HG02840 (cell line): ENCODE data around the gene PDGFRA.
A peak's percentile ranks its signal among the peaks of the same experiment; 100 is the strongest.
"Not testable (repeated sequence)": the region's sequence is repeated elsewhere in the genome, so short reads cannot be mapped to it uniquely, and the experiment has no call there.

Experiments
- ATAC-seq: cut with Tn5 transposase; IDR thresholded peaks from one replicate; pipeline ENCODE4 v1.9.1; 2021; ENCODE audit warnings: mild to moderate bottlenecking, moderate library complexity, moderate number of reproducible peaks; ENCODE audit not compliant: unreplicated experiment, low FRiP score

The PDGFRA gene

DNA sequence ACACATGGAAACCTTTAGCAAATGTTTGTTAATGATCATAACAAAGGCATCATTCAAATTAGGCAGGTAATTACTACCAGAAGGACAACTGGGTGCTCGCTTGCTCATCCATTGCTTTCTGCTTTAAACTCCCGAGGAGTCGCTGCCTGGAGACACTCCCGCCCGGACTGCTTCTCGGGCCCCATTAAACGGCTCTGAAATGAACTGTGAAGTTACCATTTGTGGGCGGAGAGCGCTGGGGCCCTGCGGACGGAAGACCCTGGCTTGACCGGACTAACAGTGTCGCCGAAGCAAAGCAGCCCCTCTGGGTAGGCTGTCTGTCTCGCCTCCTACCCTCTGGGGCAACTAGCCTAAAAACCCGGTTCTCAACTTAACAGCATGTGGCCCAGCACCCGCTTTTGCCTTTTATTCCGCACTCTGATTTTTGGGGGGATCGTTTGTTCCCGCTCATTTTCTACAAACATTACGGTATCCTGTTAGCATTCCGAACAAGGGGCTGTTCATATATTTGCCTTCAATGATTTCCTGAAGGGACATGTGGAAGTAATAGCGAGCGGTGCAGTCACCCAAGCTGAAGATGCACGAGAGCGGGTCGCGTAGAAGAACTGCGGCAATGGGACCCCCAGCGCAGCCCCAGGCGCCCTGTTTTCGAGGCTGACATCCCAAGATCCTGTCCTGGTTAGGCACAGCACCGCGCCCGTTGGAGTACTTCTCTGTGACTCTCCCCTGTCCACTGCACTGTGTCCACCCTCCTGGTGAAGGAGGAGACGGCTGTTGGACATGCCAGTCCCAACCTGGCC, 1.6 kb upstream of the PDGFRA start:
- no peak for ATAC-seq

DNA sequence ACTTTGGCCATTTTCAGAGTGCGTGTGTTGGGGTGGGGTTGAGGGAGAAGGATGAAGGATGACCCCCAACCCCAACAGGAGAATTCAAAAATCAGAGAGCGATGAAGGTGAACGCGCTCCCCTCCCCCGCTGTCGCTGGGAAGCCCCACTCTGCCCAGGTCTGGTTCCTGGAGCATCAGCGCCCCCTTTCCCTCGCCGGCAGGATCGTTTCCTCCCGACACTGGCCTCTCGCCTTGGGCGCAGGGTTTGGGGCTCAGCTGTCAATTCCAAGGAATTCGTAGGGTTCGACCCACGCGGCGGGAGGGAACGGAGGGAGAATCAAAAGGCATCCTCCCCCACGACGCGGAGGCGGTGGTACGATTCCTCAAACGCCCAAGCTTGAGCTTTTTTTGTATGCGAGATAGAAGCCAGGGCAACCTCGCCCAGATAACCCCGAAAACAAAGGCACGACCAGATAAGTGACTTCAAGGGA, 1.0 kb upstream of the PDGFRA start:
- ATAC-seq, result no peak

DNA sequence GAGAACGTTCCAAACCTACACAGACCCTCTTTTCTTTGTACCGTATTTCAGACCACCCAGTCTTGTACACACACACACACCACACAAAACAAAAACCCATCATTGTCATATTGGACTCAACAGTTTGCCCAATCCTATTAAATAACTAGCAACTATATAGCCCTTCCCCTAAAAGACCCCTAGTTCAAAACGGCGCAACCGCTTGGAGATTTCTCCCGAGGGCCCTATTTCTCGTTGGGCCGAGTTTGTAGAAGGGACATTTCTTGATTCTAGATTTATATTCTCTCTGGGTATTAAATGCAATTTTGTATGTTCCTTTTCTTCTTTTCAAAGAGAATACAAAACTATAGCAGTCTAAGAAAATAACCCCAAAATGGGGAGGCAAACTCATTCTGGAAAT, 547 bp upstream of the PDGFRA start:
- no peak for ATAC-seq

DNA sequence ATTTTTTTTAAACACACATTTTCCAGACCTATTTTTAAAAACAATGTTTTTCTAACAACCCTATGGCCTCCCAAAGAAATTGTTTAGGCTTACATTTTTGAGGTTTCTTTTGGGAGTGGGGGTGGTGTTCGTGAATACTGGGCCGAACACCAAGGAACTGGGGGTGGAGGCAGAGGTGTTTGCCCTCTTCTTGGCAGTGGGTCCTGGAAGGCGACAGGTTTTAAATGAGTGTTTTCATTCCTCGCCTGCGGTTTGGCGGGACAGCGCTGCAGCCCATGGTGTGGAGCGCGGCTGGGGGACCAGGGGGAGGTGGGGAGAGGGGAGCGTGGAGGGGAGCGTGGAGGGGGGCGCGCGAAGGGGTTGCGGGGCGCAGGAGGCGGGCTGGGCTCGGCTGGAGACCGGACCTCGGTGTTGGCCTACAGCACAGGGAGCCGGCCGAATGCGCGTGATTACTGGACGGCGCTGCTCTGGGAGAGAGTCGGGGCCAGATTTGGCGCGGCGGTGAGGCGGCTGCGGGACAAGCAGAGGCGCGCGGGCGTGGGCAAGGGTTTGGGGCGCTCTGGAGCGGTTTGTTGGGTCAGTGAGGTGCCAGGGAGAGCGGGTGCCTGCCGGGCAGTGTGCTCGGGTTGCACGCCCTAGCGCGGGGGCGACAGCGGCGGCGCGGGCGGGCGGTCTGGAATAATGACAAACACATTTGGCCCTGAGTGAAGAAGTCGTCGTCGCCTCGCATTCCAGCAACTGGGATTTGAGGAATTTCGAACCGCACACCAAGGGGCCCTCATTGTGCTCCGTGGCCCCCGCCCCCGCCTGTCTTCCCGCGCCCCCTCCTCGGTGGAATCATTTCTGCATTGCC, 764 bp downstream of the PDGFRA start:
- no peak for ATAC-seq

DNA sequence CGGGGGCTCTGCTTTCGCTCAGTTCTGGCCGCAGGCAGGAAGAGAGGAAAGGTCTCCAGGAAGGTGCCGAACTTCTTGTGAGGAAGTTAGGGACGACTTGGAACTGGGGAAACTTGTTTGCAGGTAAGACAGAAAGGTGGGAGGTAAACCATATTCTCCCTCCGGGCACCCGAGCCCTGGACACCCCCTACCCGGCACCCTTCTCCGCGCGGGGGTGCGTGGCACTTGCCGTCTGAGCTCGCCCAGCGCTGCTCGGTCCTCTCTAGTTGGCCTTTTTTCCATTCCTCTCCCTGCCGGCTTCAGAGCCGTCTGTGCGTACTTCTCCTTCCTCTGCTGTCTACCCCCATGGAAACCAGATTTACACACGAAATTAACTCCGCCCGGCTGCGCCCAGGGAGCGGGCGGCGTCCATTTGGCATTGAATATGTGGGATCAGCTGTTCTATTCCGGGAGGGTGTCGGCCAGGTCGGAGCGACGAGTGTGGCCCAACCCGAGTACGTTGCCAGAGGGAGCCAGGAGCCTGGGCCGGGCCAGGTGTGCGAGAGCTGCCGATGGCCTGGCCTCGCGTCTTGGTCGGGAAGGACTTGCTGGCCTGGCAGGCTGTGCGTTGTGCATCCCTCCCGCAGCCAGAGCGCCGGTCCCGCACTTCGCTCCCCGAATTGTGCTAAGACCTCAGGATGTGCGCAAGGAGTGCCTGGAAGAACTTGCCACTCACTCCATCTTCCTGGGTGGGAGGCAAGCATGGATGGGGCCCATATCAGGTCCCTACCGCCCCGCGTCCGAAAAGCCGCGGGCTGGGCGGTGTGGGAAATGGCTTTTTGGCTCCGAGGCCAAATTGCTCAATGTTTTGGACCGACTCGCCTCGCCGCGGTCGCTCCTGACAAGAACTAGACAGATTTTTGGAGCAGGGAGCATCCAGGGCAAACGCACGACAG, 1.7 kb downstream of the PDGFRA start:
- ATAC-seq, result no peak

DNA sequence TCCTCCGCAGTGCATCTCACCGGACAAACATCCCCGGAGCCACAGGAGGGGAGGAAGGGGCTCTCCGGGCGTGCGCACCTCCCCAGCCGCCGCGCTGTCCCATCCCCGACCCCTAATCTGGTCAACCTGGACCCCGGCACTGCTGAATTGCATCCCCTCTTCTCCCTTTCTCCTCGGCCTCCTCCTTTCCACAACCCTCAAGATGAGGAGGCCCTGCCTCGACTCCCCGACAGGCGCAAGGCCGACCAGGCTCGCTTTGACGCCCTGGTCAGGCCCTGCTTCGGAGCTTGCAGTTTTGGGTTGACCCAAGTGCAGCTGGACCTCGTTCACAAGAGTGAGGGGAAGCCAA, 2.3 kb downstream of the PDGFRA start:
- no peak for ATAC-seq

DNA sequence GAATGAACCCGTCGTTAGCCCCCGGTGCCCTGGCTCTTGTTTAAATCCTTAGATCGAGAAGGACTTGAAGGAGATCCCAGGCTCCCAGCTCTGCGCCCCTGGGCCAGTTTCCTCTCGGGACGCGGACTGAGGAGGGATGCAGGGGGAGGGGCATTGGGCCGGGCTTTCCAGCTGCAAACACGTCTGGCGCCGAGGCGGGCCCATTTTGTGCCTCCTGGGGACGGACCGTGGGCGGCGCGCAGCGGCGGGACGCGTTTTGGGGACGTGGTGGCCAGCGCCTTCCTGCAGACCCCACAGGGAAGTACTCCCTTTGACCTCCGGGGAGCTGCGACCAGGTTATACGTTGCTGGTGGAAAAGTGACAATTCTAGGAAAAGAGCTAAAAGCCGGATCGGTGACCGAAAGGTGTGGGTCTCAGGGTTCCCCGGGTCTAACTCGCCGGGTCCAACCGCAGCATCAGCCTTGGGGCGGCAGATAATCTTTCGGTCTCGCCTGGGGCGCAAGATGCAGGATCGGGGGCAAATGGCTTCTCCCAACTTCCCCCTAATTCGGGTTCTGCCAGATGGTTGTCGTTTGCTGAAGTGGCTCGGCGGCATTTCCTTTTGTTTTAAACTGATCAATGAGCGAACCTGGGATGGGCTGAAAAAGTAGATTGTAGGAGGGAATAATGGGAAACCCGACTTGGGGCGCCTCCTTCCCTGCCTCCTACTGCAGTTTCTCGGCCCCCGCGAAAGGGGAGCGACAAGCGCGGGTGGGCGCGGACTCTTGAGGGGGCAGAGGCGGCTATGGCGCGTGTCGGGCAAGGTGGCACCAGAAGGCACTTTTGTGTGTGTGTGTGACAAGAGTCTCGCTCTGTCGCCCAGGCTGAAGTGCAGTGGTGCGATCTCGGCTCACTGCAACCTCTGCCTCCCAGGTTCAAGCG, 2.9 kb downstream of the PDGFRA start:
- ATAC-seq, result no peak

- peak; percentile 78 for ATAC-seq
Measured at GRCh38 chr4:54233277-54233696, 4.2 kb downstream of the PDGFRA start.

DNA sequence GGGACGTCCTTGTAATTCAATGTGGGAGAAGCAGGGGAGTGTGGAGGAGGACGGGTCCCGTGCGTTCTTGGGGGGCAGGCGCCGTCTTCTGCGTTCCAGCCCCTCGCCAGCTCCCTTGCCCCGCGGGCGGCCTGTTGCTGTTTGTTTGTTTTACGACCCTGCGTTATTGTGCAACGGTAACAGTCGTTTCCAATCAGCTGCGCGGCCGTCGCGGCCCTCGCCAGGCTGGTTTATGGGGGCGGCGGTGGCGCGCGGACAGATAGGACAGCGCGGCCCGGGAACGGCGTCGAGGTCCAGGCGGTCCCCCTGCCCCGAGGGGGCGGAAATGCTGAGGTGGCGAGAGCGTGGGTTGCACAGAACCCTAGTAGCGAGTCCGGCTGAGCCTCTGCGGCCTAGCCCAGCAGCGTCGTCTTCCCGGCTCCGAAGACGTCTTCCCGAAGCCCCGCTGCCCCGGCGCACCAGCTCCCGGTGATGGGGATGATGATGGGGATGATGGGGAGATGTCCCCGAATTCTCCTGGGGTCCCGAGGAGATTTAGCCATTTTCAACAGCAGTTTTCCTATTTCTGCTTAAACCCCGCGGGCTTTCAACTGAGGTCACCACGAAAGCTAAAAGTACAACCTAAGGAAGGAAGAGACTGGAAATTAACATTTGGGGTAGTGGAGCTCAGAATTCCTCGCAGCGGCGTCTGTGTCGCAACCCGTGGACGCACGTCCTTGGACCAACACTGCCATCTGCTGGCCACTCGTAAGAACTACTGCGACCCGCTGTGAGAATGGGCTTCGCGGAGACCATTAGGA, 4.8 kb downstream of the PDGFRA start:
- ATAC-seq, result peak; percentile 10

- no peak for ATAC-seq
Measured at GRCh38 chr4:54234497-54235205, 5.6 kb downstream of the PDGFRA start.

GRCh38 chr4:54236316-54236715, 7.2 kb downstream of the PDGFRA start:
- ATAC-seq, result not testable (repeated sequence)

DNA sequence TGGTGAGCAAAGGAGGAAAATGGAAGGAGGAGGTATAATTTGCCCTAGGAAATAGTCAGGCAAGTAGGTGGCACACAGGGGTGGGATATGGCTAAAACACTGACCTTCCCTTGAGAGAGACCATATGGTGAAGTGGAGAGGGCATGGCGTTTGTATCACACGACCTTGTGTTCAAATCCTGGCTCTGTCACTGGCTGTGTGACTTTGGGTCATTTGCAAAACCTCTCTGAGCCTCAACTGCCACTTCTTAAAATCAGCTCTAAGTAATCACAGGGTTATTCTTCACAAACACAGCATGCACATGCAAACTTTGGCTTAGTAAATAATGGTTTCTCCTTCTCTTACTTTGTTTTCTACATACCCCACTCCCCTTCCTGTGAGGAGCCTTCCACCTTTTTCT, 8.7 kb downstream of the PDGFRA start:
- no peak for ATAC-seq

DNA sequence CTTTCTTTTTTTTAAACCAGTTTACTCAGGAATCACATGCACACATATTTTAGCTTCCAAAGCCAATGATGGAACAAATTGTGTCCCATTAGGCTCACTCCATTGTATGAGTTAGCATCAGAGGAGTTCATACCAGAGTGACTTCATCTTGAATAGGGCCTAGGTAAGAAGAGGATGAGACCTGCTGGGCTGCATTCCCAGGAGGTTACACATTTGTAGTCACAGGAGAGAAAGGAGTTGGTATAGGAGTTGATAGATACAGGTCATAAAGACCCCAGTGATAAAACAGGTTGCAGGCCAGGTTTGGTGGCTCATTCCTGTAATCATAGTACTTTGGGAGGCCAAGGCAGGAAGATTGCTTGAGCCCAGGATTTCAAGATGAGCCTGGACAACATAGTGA, 9.3 kb downstream of the PDGFRA start:
- no peak for ATAC-seq

DNA sequence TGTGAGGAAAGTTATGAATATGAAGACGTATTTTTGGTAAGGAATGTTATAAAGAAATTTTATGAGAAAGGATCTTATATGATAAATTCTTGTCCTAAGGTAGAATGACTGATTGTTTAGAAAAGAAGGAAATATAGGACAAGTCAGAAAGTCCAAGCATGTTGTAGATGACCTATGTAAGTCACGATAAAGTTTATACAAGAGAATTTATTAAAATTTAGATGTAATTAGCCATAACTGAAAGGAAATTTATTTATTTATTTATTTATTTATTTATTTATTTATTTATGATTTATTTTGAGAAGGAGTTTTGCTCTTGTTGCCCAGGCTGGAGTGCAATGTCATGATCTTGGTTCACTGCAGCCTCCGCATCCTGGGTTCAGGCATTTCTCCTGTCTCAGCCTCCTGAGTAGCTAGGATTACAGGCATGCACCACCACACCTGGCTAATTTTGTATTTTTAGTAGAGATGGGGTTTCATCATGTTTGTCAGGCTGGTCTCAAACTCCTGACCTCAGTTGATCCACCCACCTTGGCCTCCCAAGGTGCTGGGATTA, 12.3 kb downstream of the PDGFRA start:
- not testable (repeated sequence) for ATAC-seq

DNA sequence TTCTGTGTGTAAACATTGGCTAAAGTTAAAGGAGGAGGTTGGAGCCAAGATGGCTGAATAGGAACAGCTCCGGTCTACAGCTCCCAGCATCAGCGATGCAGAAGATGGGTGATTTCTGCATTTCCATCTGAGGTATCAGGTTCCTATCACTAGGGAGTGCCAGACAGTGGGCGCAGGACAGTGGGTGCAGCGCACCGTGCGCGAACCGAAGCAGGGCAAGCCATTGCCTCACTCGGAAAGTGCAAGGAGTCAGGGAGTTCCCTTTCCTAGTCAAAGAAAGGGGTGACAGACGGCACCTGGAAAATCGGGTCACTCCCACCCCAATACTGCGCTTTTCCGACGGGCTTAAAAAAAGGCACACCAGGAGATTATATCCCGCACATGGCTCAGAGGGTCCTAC, 14.4 kb downstream of the PDGFRA start:
- ATAC-seq, result not testable (repeated sequence)

- ATAC-seq, result not testable (repeated sequence)
Measured at GRCh38 chr4:54252312-54252711, 23.2 kb downstream of the PDGFRA start.

DNA sequence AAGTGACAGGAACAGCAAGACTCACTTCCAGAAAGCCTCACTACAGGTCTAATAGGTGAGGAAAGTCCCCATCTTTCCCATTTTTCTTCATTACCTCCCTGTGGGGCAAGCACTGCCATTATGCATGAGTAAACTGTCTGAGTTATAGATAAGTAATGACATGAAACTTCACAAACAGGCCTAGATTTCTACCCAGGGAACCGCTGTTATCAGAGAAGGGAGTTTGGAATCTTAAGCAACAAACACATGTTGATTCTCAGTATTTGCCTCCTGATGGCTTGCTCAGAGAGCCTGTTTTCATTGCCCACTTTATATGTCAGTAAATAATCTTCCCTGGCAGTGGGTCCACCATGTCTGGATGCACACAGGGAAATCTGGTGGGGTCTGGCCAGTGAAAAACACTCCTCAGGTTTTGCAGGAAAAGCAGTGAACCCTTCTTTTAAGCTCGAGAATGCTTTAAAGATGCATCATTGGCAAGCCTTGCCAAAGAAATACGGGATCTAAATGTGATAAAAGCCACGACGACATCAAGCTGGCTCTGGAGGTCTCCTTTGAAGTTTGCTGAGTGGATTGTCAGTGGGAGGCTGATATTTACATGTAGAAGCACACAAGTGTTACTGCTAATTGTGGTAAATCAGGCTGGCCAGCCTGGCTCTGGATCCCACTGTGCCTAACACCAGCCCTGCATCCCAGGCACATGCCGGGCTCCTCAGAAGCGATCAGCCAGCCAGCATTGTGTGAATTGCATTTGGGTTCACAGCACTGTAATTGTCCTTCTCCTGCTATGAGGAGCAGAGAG, 25.2 kb downstream of the PDGFRA start:
- ATAC-seq, result no peak
